CD14-positive monocyte (primary cell): Measurements from ENCODE around the gene RASAL2. TPM values are rescaled to one million over a fixed set of nuclear protein-coding genes. Genes with fewer than 3 reads are reported as not detected.

ENCODE experiments used
- DNase-seq, 3 donors: peaks; one replicate each; pipeline ENCODE4 v3.0.0-alpha.2; 2011 to 2022
- H2AFZ ChIP-seq: 2 replicates; pipeline ENCODE4 v1.6.0; 2012; ENCODE audit warnings: mild to moderate bottlenecking, low read depth, low read length, inconsistent platforms; ENCODE audit not compliant: insufficient read depth, poor library complexity, severe bottlenecking
- H3K27ac ChIP-seq, 2 donors: 1 replicate in 1 of 2; 2 replicates in 1 of 2; pipeline ENCODE4 v1.5.1; 2012 to 2013; ENCODE audit warnings: low read length in 2 of 2, control low read depth in 1 of 2, inconsistent platforms in 1 of 2, low read depth in 1 of 2, mild to moderate bottlenecking in 1 of 2
- H3K27me3 ChIP-seq, 2 donors: one replicate each; pipeline versions ENCODE4 v1.6.0 to v1.6.1; 2011 to 2013; ENCODE audit warnings: low read length in 2 of 2; ENCODE audit not compliant: control insufficient read depth in 2 of 2, insufficient read depth in 2 of 2
- H3K36me3 ChIP-seq, 2 donors: replicated peaks in 1 of 2; 1 replicate in 1 of 2; 2 replicates in 1 of 2; pipeline versions ENCODE4 v1.5.1 to v1.6.1; 2012 to 2013; ENCODE audit warnings: low read length in 2 of 2, control low read depth in 1 of 2, inconsistent platforms in 1 of 2, mild to moderate bottlenecking in 1 of 2; ENCODE audit not compliant: insufficient read depth in 2 of 2, control insufficient read depth in 1 of 2
- H3K4me1 ChIP-seq, 2 donors: 1 replicate in 1 of 2; 2 replicates in 1 of 2; pipeline versions ENCODE4 v1.5.1 to v1.6.1; 2012 to 2013; ENCODE audit warnings: low read length in 2 of 2, control low read depth in 1 of 2, inconsistent platforms in 1 of 2, mild to moderate bottlenecking in 1 of 2, moderate library complexity in 1 of 2; ENCODE audit not compliant: insufficient read depth in 2 of 2, control insufficient read depth in 1 of 2
- H3K4me2 ChIP-seq: replicated peaks from 2 replicates; pipeline ENCODE3; 2012; ENCODE audit warnings: low read length, moderate library complexity, mild to moderate bottlenecking; ENCODE audit not compliant: poor library complexity, severe bottlenecking; ENCODE audit errors: extremely low read depth
- H3K4me3 ChIP-seq, 3 experiments: fragments of 200-600 bp in 1 of 3; sonication (generic) in 1 of 3; replicated peaks in 1 of 3; 1 replicate in 2 of 3; 2 replicates in 1 of 3; pipeline ENCODE4 v1.5.1; 2011 to 2013; ENCODE audit warnings: low read length in 3 of 3, mild to moderate bottlenecking in 3 of 3, control low read depth in 2 of 3, low read depth in 2 of 3, inconsistent platforms in 1 of 3, moderate library complexity in 1 of 3
- H3K79me2 ChIP-seq: 2 replicates; pipeline ENCODE4 v1.6.0; 2012; ENCODE audit warnings: mild to moderate bottlenecking, control low read depth, inconsistent platforms, low read length, moderate library complexity; ENCODE audit not compliant: insufficient read depth
- H3K9ac ChIP-seq: 2 replicates; pipeline ENCODE4 v1.6.0; 2017; ENCODE audit warnings: low read length, mild to moderate bottlenecking; ENCODE audit not compliant: insufficient read depth, poor library complexity, severe bottlenecking
- H3K9me3 ChIP-seq, 2 donors: replicated peaks in 1 of 2; 1 replicate in 1 of 2; 2 replicates in 1 of 2; pipeline versions ENCODE4 v1.5.1 to v1.6.1; 2012 to 2013; ENCODE audit warnings: low read length in 2 of 2, control low read depth in 1 of 2; ENCODE audit not compliant: control insufficient read depth in 1 of 2, insufficient read depth in 1 of 2
- H4K20me1 ChIP-seq: 2 replicates; pipeline ENCODE4 v1.6.0; 2012; ENCODE audit warnings: mild to moderate bottlenecking, low read length, control low read depth, moderate library complexity; ENCODE audit not compliant: insufficient read depth
- H3K27ac Mint-ChIP-seq, 7 donors: one replicate each; pipeline ENCODE4 v1.8.0; 2020; ENCODE audit warnings: mild to moderate bottlenecking in 7 of 7, mixed read lengths in 7 of 7, moderate library complexity in 6 of 7, inconsistent platforms in 2 of 7
- H3K27me3 Mint-ChIP-seq, 3 donors: one replicate each; pipeline ENCODE4 v1.8.0; 2021 to 2022; ENCODE audit warnings: low read depth in 3 of 3, mild to moderate bottlenecking in 3 of 3, mixed read lengths in 3 of 3, moderate library complexity in 3 of 3, inconsistent platforms in 1 of 3
- H3K36me3 Mint-ChIP-seq, 2 donors: one replicate each; pipeline ENCODE4 v1.8.0; 2020; ENCODE audit warnings: mixed read lengths in 2 of 2, inconsistent platforms in 1 of 2, mild to moderate bottlenecking in 1 of 2
- H3K4me1 Mint-ChIP-seq: one replicate; pipeline ENCODE4 v1.8.0; 2020; ENCODE audit warnings: mild to moderate bottlenecking, mixed read lengths
- H3K4me3 Mint-ChIP-seq, 2 donors: one replicate each; pipeline ENCODE4 v1.8.0; 2020; ENCODE audit warnings: mild to moderate bottlenecking in 2 of 2, mixed read lengths in 2 of 2, moderate library complexity in 1 of 2
- H3K9me3 Mint-ChIP-seq, 7 donors: one replicate each; pipeline ENCODE4 v1.8.0; 2020 to 2022; ENCODE audit warnings: mixed read lengths in 7 of 7, mild to moderate bottlenecking in 6 of 7, moderate library complexity in 6 of 7, inconsistent platforms in 2 of 7
- CTCF ChIP-seq: fragments of 200-600 bp; IDR thresholded peaks from one replicate; pipeline ENCODE4 v1.8.0; 2022; ENCODE audit warnings: antibody characterized with exemption, mild to moderate bottlenecking
- WGBS: methylation state at CpG from one replicate; pipeline ENCODE4 v1.1.5; 2013; ENCODE audit warnings: missing lambda C conversion rate; ENCODE audit not compliant: insufficient coverage; 5-methylcytosine and 5-hydroxymethylcytosine counted together
- intact Hi-C, 2 donors: fragments of 100-400 bp; cut with micrococcal nuclease; formaldehyde crosslinking; loops; one replicate each; pipeline versions ENCODE4 v1.15.0 to v1.15.1; 2023
- polyA plus RNA-seq, 3 donors: library from polyadenylated mRNA; depleted of rRNA in 1 of 3; unstranded in 2 of 3; stranded (reverse) in 1 of 3; fragments of 300-500 nt in 2 of 3; fragments of >200 nt in 1 of 3; fragmentation: Illumina TruSeq in 2 of 3; gene quantifications; 1 replicate in 2 of 3; 2 replicates in 1 of 3; pipeline ENCODE4 v1.2.3, GENCODE V29; 2012 to 2021

The RASAL2 gene
- polyA plus RNA-seq, 3 donors, result 0.15 to 1.00 (median 0.63) TPM

- Histone ChIP-seq H3K79me2 (no peaks in the 10 kb centered on the region), H3K27me3 (no peaks in the 10 kb centered on the region), H3K4me2 (no peak overlapping the region), H3K27ac (no peak overlapping the region), H3K4me3 (no peak overlapping the region), H3K9ac (no peak overlapping the region), H3K36me3 (no peaks in the 10 kb centered on the region), H3K9me3 (no peaks in the 10 kb centered on the region), H2AFZ (no peak overlapping the region), H3K4me1 (no peaks in the 10 kb centered on the region), H4K20me1 (no peaks in the 10 kb centered on the region)
- Mint-ChIP-seq H3K4me3 (no peak overlapping the region), H3K27ac (no peak overlapping the region), H3K4me1 (no peaks in the 10 kb centered on the region), H3K36me3 (no peaks in the 10 kb centered on the region), H3K27me3 (peaks cover 0 to 1% (median 0%) of the 10 kb centered on the region in 3 donors), H3K9me3 (no peaks in the 10 kb centered on the region)
- no peak for TF ChIP-seq CTCF
- DNase-seq, result no peak
- intact Hi-C loops, result no loop called here
- WGBS, result 100% methylated on average over 1 of the region's 4 CpGs
Measured at GRCh38 chr1:178516110-178516509, 422.2 kb downstream of the RASAL2 start.

- Histone ChIP-seq H4K20me1 (no peaks in the 10 kb centered on the region), H3K27me3 (no peaks in the 10 kb centered on the region), H3K36me3 (no peaks in the 10 kb centered on the region), H3K27ac (no peak overlapping the region), H3K9me3 (no peaks in the 10 kb centered on the region), H3K4me1 (no peaks in the 10 kb centered on the region), H3K79me2 (no peaks in the 10 kb centered on the region), H3K4me3 (no peak overlapping the region), H3K4me2 (no peak overlapping the region), H2AFZ (no peak overlapping the region), H3K9ac (no peak overlapping the region)
- DNase-seq, result no peak
- 95% methylated on average over 4 of the region's 4 CpGs for WGBS
- H3K27me3 Mint-ChIP-seq, result no peaks in the 10 kb centered on the region
- no peaks in the 10 kb centered on the region for H3K9me3 Mint-ChIP-seq
- H3K27ac Mint-ChIP-seq, result no peak overlapping the region
- intact Hi-C loops, result no loop called here
- no peak overlapping the region for H3K4me3 Mint-ChIP-seq
- no peak for TF ChIP-seq CTCF
- no peaks in the 10 kb centered on the region for H3K36me3 Mint-ChIP-seq
- no peaks in the 10 kb centered on the region for H3K4me1 Mint-ChIP-seq
Measured at GRCh38 chr1:178518894-178519293, 425.0 kb downstream of the RASAL2 start.
